ENCODE measurements around the gene IWS1.
"Not testable (repeated sequence)": the region's sequence is repeated elsewhere in the genome, so short reads cannot be mapped to it uniquely, and the experiment has no call there.

IWS1 gene

DNA sequence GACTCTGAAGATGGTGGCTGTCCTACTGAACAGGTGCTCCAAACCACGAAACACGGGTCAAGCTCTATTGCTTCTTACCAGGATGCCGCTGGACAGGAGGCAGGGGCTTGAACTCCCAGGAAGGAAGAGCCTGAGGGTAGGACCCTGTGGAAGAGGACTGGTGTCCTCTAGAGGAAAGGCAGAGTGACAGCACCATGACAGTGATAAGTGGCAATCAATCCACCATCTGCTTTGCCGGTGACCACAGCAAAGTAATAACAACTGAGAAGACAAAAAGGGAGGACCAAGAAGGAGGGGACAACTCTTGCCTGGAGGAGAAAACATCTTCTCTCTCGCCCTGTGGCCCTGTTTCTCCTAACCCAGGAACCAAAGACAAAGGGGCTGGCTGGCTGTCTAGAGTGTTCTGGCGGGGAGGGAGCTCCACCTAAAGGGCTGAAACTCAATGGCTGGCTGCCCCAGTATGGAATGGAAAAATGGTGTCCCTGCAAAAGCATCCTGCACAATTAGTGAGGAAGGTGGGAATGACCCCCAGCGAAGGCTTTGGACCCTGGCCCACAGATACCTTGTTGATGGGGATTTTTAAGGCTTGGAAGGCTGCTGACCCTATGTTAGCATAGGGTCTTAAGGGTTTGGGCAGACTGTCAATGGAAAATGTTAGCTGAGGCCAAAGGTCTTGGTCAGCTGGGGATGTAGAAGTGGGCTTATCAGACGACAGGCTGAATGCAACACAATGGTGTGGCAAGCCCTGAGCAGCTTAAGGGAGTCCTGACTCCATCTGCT is 72.7 kb downstream of the IWS1 start:
- no peak for DNase-seq

DNA sequence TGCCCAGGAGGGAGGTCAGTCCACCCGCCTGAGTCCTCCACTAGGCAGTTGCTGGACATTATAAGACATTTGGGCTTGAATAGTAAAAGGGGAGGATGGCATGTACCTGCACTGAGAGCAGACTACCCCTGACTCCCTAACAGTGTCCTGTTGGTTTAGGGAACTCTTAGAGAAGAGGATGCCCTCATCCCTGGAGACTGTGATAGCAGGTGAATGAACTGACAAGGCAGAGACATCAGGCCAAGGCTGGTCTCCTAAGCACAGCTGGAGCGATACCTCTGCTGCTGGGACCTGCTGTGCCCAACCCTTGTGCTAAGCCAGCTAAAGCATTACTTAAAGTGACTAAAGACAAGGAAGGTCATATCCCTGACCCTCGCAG is 73.3 kb downstream of the IWS1 start:
- DNase-seq = no peak

GRCh38 chr2:127452423-127452822 is 73.9 kb downstream of the IWS1 start:
- DNase-seq = not testable (repeated sequence)

GRCh38 chr2:127451981-127452380 is 74.3 kb downstream of the IWS1 start:
- no peak for DNase-seq

DNA sequence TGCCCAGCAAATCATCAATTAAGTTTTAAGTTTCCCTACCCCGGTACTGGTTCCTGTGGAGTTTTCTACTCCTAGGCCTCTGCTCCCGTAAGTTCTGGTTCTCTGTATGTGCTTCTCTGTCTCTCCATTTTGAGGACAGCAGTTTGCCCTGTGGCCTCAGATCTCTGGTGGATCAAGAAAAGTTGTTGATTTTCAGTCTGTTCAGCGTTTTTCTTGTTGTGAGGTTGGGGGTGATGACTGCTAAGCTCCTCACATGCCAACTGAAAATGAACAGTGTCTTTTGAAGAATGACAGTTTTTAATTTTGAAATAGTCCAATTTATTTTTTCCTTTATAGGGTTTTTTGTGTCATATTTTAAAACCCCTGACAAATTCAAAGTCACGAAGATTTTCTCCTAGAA is 76.4 kb downstream of the IWS1 start:
- no peak for DNase-seq

DNA sequence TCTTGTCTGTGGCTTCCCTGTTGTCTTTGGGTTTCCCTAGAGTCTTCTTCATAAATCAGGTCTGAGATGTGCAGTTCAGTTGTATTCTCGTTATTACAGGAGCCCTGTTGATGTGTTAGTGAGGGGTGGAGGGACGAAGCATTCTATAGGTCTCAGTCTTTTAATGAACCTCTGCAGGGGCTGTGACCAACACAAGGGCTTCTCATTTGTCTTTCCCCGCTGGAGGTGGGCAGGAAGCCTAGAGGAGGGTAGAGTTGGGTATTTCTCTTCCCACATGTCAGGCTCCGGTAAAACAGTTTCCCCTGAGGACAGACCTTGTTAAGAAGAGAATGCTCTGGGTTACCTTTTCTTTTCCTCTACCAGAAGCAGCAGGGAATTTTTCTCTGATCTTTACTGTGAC is 76.9 kb downstream of the IWS1 start:
- no peak for DNase-seq

DNA sequence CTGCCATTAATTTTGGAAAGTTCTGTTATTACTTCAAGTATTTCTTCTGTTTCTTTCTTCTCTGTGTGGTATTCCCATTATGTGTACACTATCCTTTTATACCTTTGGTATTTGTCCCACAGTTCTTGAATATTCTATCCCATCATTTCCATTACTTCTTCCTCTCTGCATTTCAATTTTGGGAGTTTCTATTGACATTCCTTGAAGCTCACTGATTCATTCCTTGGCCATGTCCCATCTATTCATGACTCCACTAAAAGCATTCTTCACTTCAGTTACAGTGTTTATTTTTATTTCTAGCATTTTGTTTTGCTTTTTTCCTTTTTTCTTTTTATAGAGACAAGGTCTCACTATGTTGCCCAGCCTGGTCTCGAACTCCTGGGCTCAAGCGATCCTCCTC is 77.8 kb downstream of the IWS1 start:
- no peak for DNase-seq

- no peak for DNase-seq
Observed at GRCh38 chr2:127439343-127439742, 86.9 kb downstream of the IWS1 start.

DNA sequence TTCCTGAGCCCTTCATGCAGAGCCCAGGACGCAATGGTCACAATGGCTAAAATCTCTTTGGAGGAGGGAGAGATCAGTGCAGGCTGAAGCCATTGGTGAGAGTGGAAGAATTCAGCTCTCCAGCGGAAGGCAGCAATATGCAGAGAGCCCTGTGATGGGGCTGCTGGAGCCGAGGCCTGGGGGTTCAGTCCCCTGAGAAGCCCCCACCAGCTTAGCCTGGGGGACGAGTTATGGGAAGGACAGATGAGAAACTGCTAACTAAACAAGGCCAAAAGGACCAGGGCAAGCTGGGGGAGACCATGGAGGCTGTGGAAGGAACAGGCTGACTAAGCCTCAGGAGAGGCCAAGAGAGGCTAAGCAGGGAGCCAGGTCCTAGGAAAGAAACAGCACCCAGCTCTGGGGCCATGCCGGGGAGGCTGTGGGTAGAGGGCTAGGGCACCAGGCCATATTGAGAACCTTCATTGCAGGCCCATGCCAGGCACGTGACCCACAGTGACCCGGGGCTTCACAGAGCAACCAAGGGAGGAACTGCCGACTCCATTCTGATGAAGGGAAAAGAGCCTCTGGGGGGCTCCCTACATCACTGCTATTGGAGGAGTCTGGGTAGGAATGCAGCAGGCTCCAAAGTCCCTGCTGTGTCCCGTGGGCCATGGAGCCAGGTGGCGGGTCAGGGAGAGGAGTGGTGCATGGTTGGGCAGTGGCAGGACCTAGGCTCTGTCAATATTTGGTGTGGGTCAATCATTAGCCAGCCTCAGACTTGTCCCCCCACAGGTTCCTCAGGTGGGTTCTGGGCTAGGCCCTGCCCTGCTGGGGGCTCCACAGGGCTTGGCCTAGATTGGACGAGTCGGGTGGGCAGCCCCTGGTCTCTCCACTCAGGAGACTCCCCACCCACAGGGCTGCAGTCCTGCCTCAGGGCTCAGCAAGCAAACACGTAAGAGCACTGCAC is 88.2 kb downstream of the IWS1 start:
- no peak for DNase-seq

DNA sequence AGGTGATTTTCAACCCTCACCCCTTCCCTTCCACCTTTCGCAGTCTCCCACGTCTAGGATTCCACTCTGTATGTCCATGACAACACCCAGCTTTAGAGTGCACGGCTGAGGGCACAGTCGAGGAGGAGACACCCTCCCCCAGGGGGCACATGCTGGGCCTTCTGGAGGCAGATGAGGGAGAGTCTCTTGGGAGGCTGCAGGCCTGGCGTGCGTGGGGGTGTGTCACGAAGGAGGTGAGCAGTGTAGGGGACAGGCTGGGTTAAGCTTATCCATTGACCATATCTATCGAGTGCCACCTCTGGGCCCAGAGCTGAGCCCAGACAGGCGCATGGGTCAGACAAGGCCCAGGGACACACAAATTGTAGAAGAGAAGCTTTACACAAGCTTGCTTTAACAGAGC is 89.2 kb downstream of the IWS1 start:
- no peak for DNase-seq

GRCh38 chr2:127434515-127434914 is 91.8 kb downstream of the IWS1 start:
- DNase-seq = no peak

DNA sequence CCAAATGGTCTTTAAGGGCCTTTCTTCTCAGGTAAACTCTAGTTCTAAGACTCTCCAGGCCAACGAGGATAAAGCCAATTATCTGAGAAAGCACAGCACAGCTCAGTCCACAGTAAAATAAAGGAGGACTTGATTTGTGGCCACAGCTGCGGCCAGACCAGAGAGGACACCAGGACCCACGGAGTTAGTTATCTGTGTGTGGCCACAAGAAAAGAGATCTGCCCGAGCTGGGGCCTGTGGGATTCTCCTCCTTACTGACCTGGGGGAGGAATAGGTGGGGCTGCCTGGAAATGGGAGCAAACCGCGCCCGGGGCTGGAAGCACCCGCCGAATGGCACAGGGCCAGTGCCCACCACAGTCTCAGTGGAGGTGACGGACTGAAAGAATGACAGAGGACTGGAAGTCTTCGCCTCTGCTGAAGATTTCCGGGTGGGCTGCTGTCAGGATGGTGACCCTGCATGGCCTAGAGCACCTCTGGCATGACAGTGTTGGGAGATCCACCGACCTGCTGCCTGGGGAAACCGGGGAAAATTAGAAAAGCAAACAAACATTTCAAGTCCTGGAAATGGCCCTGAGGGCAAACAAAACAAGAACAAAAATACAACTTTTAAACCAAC is 94.8 kb downstream of the IWS1 start:
- no peak for DNase-seq

All from cerebellar nuclear complex (tissue), 1 donor.